Measurements from ENCODE around the gene RB1.

Gene RB1

DNA sequence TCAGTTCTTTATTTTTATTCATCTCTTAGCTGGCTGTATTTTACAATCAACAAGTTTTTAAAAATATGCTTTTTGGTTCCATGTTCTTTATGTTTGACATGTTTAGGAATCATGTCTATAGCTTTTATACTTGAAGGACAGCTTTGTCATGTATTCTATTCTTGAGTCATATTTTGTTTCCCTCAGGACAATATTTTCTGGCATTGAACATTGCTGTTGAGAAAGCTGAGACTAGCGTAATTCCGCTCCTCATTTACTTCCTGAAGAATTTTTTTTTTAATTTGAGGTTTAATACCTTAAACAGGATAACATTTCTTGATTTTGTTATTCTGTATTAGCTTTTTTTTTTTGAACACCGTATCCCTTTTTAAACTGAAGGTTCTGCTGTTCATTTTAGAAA, 53.2 kb downstream of the RB1 start:
- DNase-seq = no peak

- DNase-seq = no peak
Measured at GRCh38 chr13:48369988-48370387, 66.4 kb downstream of the RB1 start.

GRCh38 chr13:48370815-48371214, 67.3 kb downstream of the RB1 start:
- DNase-seq = no peak

DNA sequence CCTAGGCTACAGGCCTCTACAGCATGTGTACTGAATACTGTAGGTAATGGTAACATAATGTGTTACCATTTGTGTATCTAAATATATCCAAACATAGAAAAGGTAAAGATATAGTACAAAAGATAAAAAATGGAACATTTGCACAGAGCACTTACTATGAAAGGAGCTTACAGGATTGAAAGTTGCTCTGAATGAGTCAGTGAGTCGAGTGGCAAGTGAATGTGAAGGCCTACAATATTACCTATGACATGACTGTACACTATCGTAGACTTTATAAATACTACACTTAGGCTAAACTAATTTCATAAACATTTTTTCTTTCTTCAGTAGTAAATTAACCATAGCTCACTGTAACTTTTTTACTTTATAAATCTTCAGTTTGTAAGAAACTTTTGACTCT, 74.3 kb downstream of the RB1 start:
- no peak for DNase-seq

DNA sequence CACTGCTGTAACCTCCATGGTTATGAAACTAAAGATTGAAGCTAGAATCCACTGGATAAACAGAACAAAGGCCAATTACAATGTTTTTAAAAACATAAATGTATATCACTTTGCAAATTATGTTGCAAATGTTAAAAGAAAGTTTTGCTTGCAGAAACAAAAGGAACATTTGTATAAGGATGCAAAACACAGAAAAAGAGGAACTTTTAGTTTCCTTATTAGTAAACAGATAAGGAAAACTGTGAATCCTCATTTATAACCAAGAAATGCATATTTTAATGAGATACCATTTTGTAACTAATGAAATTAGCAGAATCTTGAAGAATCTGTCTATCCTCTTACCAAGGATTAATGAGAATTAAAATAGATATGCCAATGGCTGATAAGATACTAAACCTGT, 77.0 kb downstream of the RB1 start:
- DNase-seq = no peak

DNA sequence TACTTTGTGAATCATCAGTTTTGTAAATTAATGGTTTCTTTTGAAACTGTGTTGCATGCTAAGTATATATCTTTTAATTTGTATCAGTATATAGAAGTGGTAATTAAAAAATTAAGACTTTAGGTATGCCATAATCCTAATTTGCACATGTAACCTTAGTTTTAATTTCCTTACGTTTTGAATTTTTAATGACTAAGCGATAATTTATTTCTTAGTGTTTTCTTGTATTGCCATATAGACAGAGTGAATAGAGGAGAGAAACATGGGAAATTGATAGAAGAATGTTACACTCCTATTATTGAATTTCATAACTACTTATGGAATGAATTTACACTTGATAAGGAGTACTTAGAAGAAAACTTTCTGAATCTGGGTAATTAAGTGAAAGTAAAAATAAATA, 79.8 kb downstream of the RB1 start:
- no peak for DNase-seq

GRCh38 chr13:48386816-48387215, 83.3 kb downstream of the RB1 start:
- DNase-seq = no peak

- DNase-seq = no peak
Measured at GRCh38 chr13:48391257-48391656, 87.7 kb downstream of the RB1 start.

- no peak for DNase-seq
Measured at GRCh38 chr13:48393030-48393697, 89.6 kb downstream of the RB1 start.

- no peak for DNase-seq
Measured at GRCh38 chr13:48393698-48394085, 90.1 kb downstream of the RB1 start.

- DNase-seq = no peak
Measured at GRCh38 chr13:48397744-48398143, 94.2 kb downstream of the RB1 start.

DNA sequence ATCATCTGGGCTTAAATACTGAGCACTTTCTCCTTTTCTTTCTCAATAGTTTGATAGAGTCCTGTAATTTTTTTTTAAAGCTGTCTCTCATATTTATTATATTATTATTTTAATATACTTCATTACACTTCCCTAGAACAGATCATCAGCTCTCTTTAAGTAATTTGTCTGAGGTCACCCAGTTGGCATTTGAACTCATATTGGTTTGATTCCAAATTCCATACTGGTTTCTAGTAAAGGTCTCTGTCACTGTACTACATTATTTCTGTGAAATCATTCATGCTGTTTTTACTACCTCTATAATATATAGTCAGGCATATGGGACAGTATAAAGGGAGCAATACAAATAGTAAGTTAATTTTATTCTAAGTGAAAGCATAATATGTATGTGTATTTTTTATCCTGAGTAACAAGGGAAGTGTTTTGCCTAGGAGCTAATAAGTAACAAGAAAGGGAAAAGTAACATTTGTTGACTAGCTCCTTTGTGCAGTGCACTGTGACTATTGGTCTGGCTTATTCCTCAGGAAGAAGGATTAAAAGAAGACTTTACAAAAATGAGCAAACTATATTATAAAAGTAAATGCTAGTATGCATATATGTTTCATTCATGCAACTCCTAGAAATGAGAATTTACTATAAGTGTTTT, 95.0 kb downstream of the RB1 start:
- no peak for DNase-seq

GRCh38 chr13:48400090-48400694, 96.6 kb downstream of the RB1 start:
- DNase-seq = no peak

GRCh38 chr13:48400850-48401291, 97.3 kb downstream of the RB1 start:
- peak; percentile 61 for DNase-seq

GRCh38 chr13:48401480-48401879, 97.9 kb downstream of the RB1 start:
- DNase-seq = no peak

DNA sequence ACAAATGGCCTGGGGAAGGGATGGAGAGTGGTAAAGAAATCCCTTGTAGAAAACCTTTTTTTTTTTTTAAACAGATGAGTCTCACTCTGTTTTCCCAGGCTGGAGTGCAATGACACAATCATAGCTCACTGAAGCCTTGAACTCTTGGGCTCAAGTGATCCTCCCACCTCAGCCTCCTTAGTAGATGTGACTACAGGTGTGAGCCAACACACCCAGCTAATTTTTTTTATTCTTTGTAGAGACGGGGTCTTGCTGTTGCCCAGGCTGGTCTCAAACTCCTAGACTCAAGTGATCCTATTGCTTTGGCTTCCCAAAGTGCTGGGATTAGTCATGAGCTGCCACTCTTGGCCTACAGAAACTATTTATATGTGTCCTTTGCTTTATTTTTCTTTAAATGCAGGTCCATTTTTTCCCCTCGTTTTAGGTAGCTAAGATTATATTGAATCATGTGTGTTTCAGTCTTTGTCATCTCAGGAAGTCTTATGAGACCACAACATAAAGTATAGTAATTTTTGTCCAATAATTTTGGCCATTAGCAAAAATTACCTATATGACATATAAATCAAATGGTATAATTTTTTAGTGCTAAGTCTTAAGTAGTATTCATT, 98.9 kb downstream of the RB1 start:
- DNase-seq = no peak

DNA sequence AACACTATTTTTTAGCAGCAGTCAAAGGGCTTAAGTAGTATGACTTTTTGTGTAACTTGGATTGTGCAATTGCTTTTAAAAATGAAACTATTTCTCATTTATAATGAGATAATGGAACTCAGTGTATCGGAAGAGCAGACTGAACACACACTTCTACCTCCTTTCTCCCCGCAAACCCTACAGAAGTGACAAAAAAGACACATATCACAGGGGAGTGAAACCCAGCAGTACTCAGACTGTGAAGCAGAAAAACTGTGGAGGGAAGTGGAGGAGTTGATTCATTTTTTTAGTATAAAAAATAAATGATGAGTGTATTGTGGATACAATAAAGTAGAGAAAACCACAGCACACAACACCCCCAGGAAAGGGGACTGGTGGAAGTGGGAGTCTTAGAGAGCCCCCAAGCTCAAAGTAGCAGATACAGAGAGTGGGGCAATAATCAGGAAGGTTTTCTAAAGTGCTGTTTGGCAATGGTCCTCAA, 99.6 kb downstream of the RB1 start:
- DNase-seq = no peak

DNA sequence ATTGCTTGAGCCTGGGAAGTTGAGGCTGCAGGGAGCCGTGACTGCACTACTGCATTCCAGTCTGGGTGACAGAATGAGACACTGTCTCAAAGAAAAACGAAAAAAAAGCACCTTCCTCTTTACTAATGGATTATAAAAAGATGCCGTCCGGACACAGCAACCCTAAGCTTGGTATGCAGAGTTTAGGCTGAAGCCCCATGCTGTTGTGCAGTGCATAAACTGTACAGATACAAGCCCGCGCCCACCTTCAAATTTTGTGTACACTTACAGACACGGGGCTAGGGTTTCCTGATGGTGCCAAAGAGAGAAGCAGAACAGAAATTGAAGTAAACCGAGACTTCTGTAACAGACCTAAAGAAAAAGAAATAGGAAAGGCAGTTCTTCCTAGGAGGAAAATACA, 100.4 kb downstream of the RB1 start:
- no peak for DNase-seq

GRCh38 chr13:48404952-48405351, 101.4 kb downstream of the RB1 start:
- no peak for DNase-seq

DNA sequence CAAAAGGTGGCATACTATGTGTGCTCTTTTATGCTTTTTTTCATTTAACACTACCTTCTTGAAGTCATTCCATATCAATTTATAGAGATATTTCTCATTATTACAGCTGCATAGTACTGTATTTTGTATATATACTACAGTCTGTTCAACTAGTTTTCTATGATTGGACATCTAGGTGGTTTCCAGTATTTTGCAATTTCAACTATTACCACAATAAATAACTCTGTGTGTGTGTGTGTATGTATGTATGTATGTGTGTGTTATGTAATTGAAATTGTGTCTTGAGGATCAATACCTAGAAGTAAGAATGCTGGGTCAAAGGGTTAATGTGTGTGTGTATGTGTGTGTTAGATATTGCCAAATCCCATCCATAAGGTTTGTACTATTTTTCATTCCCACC, 102.3 kb downstream of the RB1 start:
- no peak for DNase-seq

- no peak for DNase-seq
Measured at GRCh38 chr13:48410199-48410598, 106.6 kb downstream of the RB1 start.

GRCh38 chr13:48411147-48411794, 107.7 kb downstream of the RB1 start:
- no peak for DNase-seq

- no peak for DNase-seq
Measured at GRCh38 chr13:48411841-48412531, 108.4 kb downstream of the RB1 start.

Measured in NCI-H226 (cell line).